GM10248 (cell line): Measurements from ENCODE around the gene EMC9.

Source experiments
- CTCF ChIA-PET: fragments of 300-600 bp; sonication (Branson Sonifier 250); formaldehyde crosslinking; extraction: SDS; loops from one replicate; lab custom pipeline; 2021; ENCODE audit warnings: antibody characterized with exemption; lab: Yijun Ruan, JAX
- POLR2A ChIA-PET: fragments of 350-650 bp; sonication (Branson Sonifier 250); formaldehyde crosslinking; extraction: SDS; loops from one replicate; lab custom pipeline; 2020; ENCODE audit warnings: antibody characterized with exemption; lab: Yijun Ruan, JAX
- DNase-seq: peaks from one replicate; pipeline ENCODE4 v3.0.0; 2012; ENCODE audit errors: extremely low spot score
- CTCF ChIP-seq: IDR thresholded peaks from 2 replicates; pipeline ENCODE4 v1.5.1; 2012; ENCODE audit warnings: mild to moderate bottlenecking, low read depth; ENCODE audit errors: extremely low read depth, missing control alignments, control extremely low read depth

Gene EMC9

GRCh38 chr14:24156840-24157239, 15.4 kb upstream of the EMC9 start:
- CTCF ChIA-PET, result interaction anchor here (0.9 to 1.2 kb wide), 3 partner anchors 9 to 18 kb away, joined by 3 to 6 read pairs (median 4); partner anchors contain the start of gene RNF31
- POLR2A ChIA-PET, result interaction anchor here (0.8 to 1.0 kb wide), 2 partner anchors 16 to 143 kb away, joined by 3 read pairs; partner anchors contain the start of genes DHRS1, EMC9 and NOP9
- DNase-seq, result no peak
- no peak for TF ChIP-seq CTCF

GRCh38 chr14:24155100-24155499, 13.7 kb upstream of the EMC9 start:
- no peak for TF ChIP-seq CTCF
- ChIA-PET POLR2A (interaction anchor here (1.2 to 1.3 kb wide), 2 partner anchors 8 to 9 kb away, joined by 5 to 6 read pairs; partner anchors contain the start of gene RNF31), CTCF (interaction anchor here (1.1 to 12.0 kb wide), 6 partner anchors 8 to 46 kb away, joined by 3 to 154 read pairs (median 4); partner anchors contain the start of genes EMC9, IRF9, PSME2 and RNF31)
- no peak for DNase-seq

GRCh38 chr14:24151404-24152080, 10.2 kb upstream of the EMC9 start:
- ChIA-PET POLR2A (interaction anchor here (1.3 to 1.4 kb wide), 2 partner anchors 10 to 12 kb away, joined by 5 to 7 read pairs; partner anchors contain the start of gene IRF9), CTCF (interaction anchor here (1.0 to 12.0 kb wide), 6 partner anchors 10 to 43 kb away, joined by 3 to 154 read pairs (median 4); partner anchors contain the start of genes EMC9, IRF9 and PSME1)
- no peak for TF ChIP-seq CTCF
- DNase-seq, result no peak

GRCh38 chr14:24150993-24151392, 9.6 kb upstream of the EMC9 start:
- TF ChIP-seq CTCF, result no peak
- ChIA-PET POLR2A (interaction anchor here (1.3 to 1.4 kb wide), 2 partner anchors 10 to 11 kb away, joined by 5 to 7 read pairs; partner anchors contain the start of gene IRF9), CTCF (interaction anchor here (1.0 to 12.0 kb wide), 6 partner anchors 10 to 42 kb away, joined by 3 to 154 read pairs (median 4); partner anchors contain the start of genes EMC9, IRF9 and PSME1)
- no peak for DNase-seq

- DNase-seq, result no peak
- TF ChIP-seq CTCF, result no peak
- ChIA-PET POLR2A (interaction anchor here (1.4 kb wide), 1 partner anchor 11 kb away, joined by 7 read pairs; no protein-coding TSS in a partner anchor), CTCF (interaction anchor here (0.8 to 12.0 kb wide), 4 partner anchors 12 to 60 kb away, joined by 3 to 154 read pairs (median 6); partner anchors contain the start of genes DCAF11 and IRF9)
Measured at GRCh38 chr14:24150567-24150966, 9.2 kb upstream of the EMC9 start.

- CTCF ChIA-PET, result interaction anchor here (0.8 to 12.0 kb wide), 4 partner anchors 13 to 60 kb away, joined by 3 to 154 read pairs (median 6); partner anchors contain the start of genes DCAF11 and IRF9
- POLR2A ChIA-PET, result interaction anchor here (0.9 to 1.4 kb wide), 2 partner anchors 11 to 12 kb away, joined by 3 to 7 read pairs; no protein-coding TSS in a partner anchor
- no peak for TF ChIP-seq CTCF
- no peak for DNase-seq
Measured at GRCh38 chr14:24150061-24150460, 8.7 kb upstream of the EMC9 start.
